ENCODE data around the gene RND2. TPM values are rescaled to one million over a fixed set of nuclear protein-coding genes. Genes with fewer than 3 reads are reported as not detected.
"Not testable (repeated sequence)": the region's sequence is repeated elsewhere in the genome, so short reads cannot be mapped to it uniquely, and the experiment has no call there.

The RND2 gene
- 0.45 and 0.98 TPM in 2 replicates for total RNA-seq (ENCODE audit: low replicate concordance)

- DNase-seq (ENCODE audit: low read depth) = peak; percentile 95
- peak within 1 kb of the TSS; percentile 69 for H3K4me3 ChIP-seq (ENCODE audit: low read depth, low read length)
- TF ChIP-seq CTCF (IDR thresholded peaks at IDR 0.05; ENCODE audit: insufficient read depth, low read length) = peak; percentile 85
Observed at GRCh38 chr17:43024407-43025289, at the start of gene RND2. TSS of gene RND2 (plus strand) at chr17:43025231. CDS start at chr17:43025348, 117 bp downstream.

- no peak for TF ChIP-seq CTCF (IDR thresholded peaks at IDR 0.05; ENCODE audit: insufficient read depth, low read length)
- no peak overlapping the region for H3K4me3 ChIP-seq (ENCODE audit: low read depth, low read length)
- DNase-seq (ENCODE audit: low read depth) = no peak
Observed at GRCh38 chr17:42975265-42975664, 49.8 kb upstream of the RND2 start.

- DNase-seq (ENCODE audit: low read depth); H3K4me3 ChIP-seq (ENCODE audit: low read depth, low read length): not testable (repeated sequence)
Observed at GRCh38 chr17:42975701-42976100, 49.3 kb upstream of the RND2 start.

GRCh38 chr17:42979511-42980273, 45.3 kb upstream of the RND2 start, which contains the start of gene PTGES3L:
TSS of gene PTGES3L (minus strand) at chr17:42980080. CDS start at chr17:42980053, 27 bp downstream.
- TF ChIP-seq CTCF (IDR thresholded peaks at IDR 0.05; ENCODE audit: insufficient read depth, low read length) = no peak
- H3K4me3 ChIP-seq (ENCODE audit: low read depth, low read length) = peak within 1 kb of the TSS; percentile 90
- peak; percentile 27 for DNase-seq (ENCODE audit: low read depth)

- peak within 1 kb of the TSS; percentile 90 for H3K4me3 ChIP-seq (ENCODE audit: low read depth, low read length)
- DNase-seq (ENCODE audit: low read depth) = peak; percentile 71
- TF ChIP-seq CTCF (IDR thresholded peaks at IDR 0.05; ENCODE audit: insufficient read depth, low read length) = no peak
Observed at GRCh38 chr17:42980274-42980765, 44.7 kb upstream of the RND2 start, which contains the start of gene RUNDC1. TSS of gene RUNDC1 (plus strand) at chr17:42980565. CDS start at chr17:42980577, 12 bp downstream.

GRCh38 chr17:42980766-42981397, 44.1 kb upstream of the RND2 start:
- DNase-seq (ENCODE audit: low read depth) = peak; percentile 39
- peak overlapping the region; percentile 90 for H3K4me3 ChIP-seq (ENCODE audit: low read depth, low read length)
- TF ChIP-seq CTCF (IDR thresholded peaks at IDR 0.05; ENCODE audit: insufficient read depth, low read length) = no peak
